HEK293T (cell line): ENCODE measurements around the gene KPRP.

ENCODE experiments used
- CTCF ChIA-PET: fragments of 350-600 bp; formaldehyde crosslinking; extraction: SDS; loops from one replicate; lab custom pipeline; 2021; ENCODE audit warnings: antibody characterized with exemption, inconsistent platforms; lab: Yijun Ruan, JAX
- POLR2A ChIA-PET: fragments of 350-600 bp; formaldehyde crosslinking; extraction: SDS; loops from one replicate; lab custom pipeline; 2020; ENCODE audit warnings: antibody characterized with exemption, inconsistent platforms; lab: Yijun Ruan, JAX
- DNase-seq: peaks from one replicate; pipeline ENCODE4 v3.0.0; 2012; ENCODE audit warnings: mixed read lengths; ENCODE audit errors: extremely low spot score
- ARNT ChIP-seq: fragments of 450-650 bp; IDR thresholded peaks from 2 replicates; pipeline ENCODE4 v1.6.1; 2017; ENCODE audit warnings: mild to moderate bottlenecking
- BHLHE40 ChIP-seq: fragments of 450-650 bp; IDR thresholded peaks from 2 replicates; pipeline ENCODE4 v1.6.1; 2016; ENCODE audit warnings: mild to moderate bottlenecking, moderate library complexity, borderline replicate concordance
- CTBP1 ChIP-seq: fragments of 450-650 bp; IDR thresholded peaks from 2 replicates; pipeline ENCODE4 v1.6.1; 2016; ENCODE audit warnings: borderline replicate concordance
- ELF4 ChIP-seq: fragments of 450-650 bp; IDR thresholded peaks from 2 replicates; pipeline ENCODE4 v1.6.1; 2017; ENCODE audit warnings: antibody characterized with exemption
- FOXA1 ChIP-seq: fragments of 450-650 bp; IDR thresholded peaks from 2 replicates; pipeline ENCODE4 v1.6.1; 2016; ENCODE audit warnings: mild to moderate bottlenecking
- FOXK2 ChIP-seq: fragments of 450-650 bp; IDR thresholded peaks from 2 replicates; pipeline ENCODE4 v1.6.1; 2016; ENCODE audit warnings: mild to moderate bottlenecking
- FOXM1 ChIP-seq: fragments of 450-650 bp; IDR thresholded peaks from 2 replicates; pipeline ENCODE4 v1.6.1; 2017; ENCODE audit warnings: mild to moderate bottlenecking, borderline replicate concordance
- HDGF ChIP-seq: fragments of 450-650 bp; IDR thresholded peaks from 2 replicates; pipeline ENCODE4 v1.6.1; 2017; ENCODE audit warnings: antibody characterized with exemption, borderline replicate concordance
- L3MBTL2 ChIP-seq: fragments of 450-650 bp; conservative IDR thresholded peaks from 2 replicates; pipeline ENCODE4 v1.6.1; 2016; ENCODE audit warnings: mild to moderate bottlenecking
- LEF1 ChIP-seq: fragments of 450-650 bp; IDR thresholded peaks from 2 replicates; pipeline ENCODE4 v1.6.1; 2017; ENCODE audit warnings: mild to moderate bottlenecking, borderline replicate concordance
- NFRKB ChIP-seq: fragments of 450-650 bp; IDR thresholded peaks from 2 replicates; pipeline ENCODE4 v1.6.1; 2016; ENCODE audit warnings: mild to moderate bottlenecking, moderate library complexity
- PKNOX1 ChIP-seq: fragments of 450-650 bp; IDR thresholded peaks from 2 replicates; pipeline ENCODE4 v1.6.1; 2016
- SP1 ChIP-seq: fragments of 450-650 bp; IDR thresholded peaks from 2 replicates; pipeline ENCODE4 v1.6.1; 2017
- SUZ12 ChIP-seq: fragments of 450-650 bp; IDR thresholded peaks from 2 replicates; pipeline ENCODE4 v1.6.1; 2016; ENCODE audit warnings: mild to moderate bottlenecking
- TARDBP ChIP-seq: fragments of 450-650 bp; IDR thresholded peaks from 2 replicates; pipeline ENCODE4 v1.6.1; 2016
- ZNF384 ChIP-seq: fragments of 450-650 bp; IDR thresholded peaks from 2 replicates; pipeline ENCODE4 v1.6.1; 2016

Gene KPRP

GRCh38 chr1:152753586-152753985, 4.2 kb upstream of the KPRP start:
- TF ChIP-seq L3MBTL2 (no peak), SP1 (no peak), FOXM1 (no peak), HDGF (no peak), ELF4 (no peak), PKNOX1 (no peak), CTBP1 (no peak), LEF1 (no peak)
- POLR2A ChIA-PET = no interaction called here

GRCh38 chr1:152756872-152757271, 953 bp upstream of the KPRP start:
- ChIA-PET POLR2A (no interaction called here), CTCF (no interaction called here)
- TF ChIP-seq FOXA1 (no peak), L3MBTL2 (no peak), HDGF (no peak), CTBP1 (no peak), TARDBP (no peak), BHLHE40 (no peak), ARNT (no peak), PKNOX1 (no peak), SP1 (no peak), FOXM1 (no peak), ZNF384 (no peak), LEF1 (no peak), FOXK2 (no peak), ELF4 (no peak), SUZ12 (no peak), NFRKB (no peak)
- no peak for DNase-seq

More at GRCh38 chr1:152753586-152753985, 4.2 kb upstream of the KPRP start:
- CTCF ChIA-PET = no interaction called here
- DNase-seq = no peak

GRCh38 chr1:152758636-152759035, 811 bp downstream of the KPRP start:
- TF ChIP-seq TARDBP = no peak
- no peak for TF ChIP-seq LEF1
- TF ChIP-seq PKNOX1 = no peak
- no peak for TF ChIP-seq CTBP1
- no peak for TF ChIP-seq NFRKB
- TF ChIP-seq FOXK2 = no peak
- no peak for TF ChIP-seq ZNF384
- TF ChIP-seq L3MBTL2 = no peak
- TF ChIP-seq FOXM1 = no peak
- TF ChIP-seq SP1 = no peak
- no peak for TF ChIP-seq SUZ12
- TF ChIP-seq HDGF = no peak
- no peak for TF ChIP-seq FOXA1
- TF ChIP-seq BHLHE40 = no peak
- no peak for TF ChIP-seq ARNT
- ChIA-PET POLR2A (no interaction called here), CTCF (no interaction called here)
- no peak for DNase-seq

- TF ChIP-seq BHLHE40 = no peak
- TF ChIP-seq NFRKB = no peak
- no peak for TF ChIP-seq FOXK2
- TF ChIP-seq ELF4 = no peak
- no peak for TF ChIP-seq FOXM1
- no peak for TF ChIP-seq LEF1
- POLR2A ChIA-PET = no interaction called here
- CTCF ChIA-PET = no interaction called here
- DNase-seq = no peak
These were observed 1.8 kb downstream of the KPRP start for GRCh38 chr1:152759453-152760173.

GRCh38 chr1:152760551-152761190, 2.8 kb downstream of the KPRP start:
- DNase-seq = no peak
- TF ChIP-seq ARNT (no peak), FOXA1 (no peak), FOXM1 (no peak)
- CTCF ChIA-PET = no interaction called here
- POLR2A ChIA-PET = no interaction called here

GRCh38 chr1:152761609-152762213, 3.9 kb downstream of the KPRP start:
- DNase-seq = no peak
- POLR2A ChIA-PET = no interaction called here
- no peak for TF ChIP-seq L3MBTL2
- TF ChIP-seq HDGF = no peak
- TF ChIP-seq FOXA1 = no peak
- no peak for TF ChIP-seq FOXM1
- no peak for TF ChIP-seq ZNF384
- TF ChIP-seq ARNT = no peak
- TF ChIP-seq FOXK2 = no peak
- no peak for TF ChIP-seq BHLHE40
- TF ChIP-seq TARDBP = no peak
- TF ChIP-seq LEF1 = no peak
- no peak for TF ChIP-seq CTBP1
- no peak for TF ChIP-seq PKNOX1
- no peak for TF ChIP-seq NFRKB
- no peak for TF ChIP-seq SUZ12
- no peak for TF ChIP-seq SP1
- no peak for TF ChIP-seq ELF4
- CTCF ChIA-PET = interaction anchor here (0.6 kb wide), 1 partner anchor 207 kb away, joined by 3 read pairs; no protein-coding TSS in a partner anchor
